Measurements from ENCODE around the gene PGA3. TPM values are rescaled to one million over a fixed set of nuclear protein-coding genes. Genes with fewer than 3 reads are reported as not detected.
"Not testable (repeated sequence)": the region's sequence is repeated elsewhere in the genome, so short reads cannot be mapped to it uniquely, and the experiment has no call there.

The PGA3 gene
- total and polyA plus RNA-seq, 7 donors = 0.06 to 25.2 (median 2.5) TPM; not detected in 2

- H3K36me3 ChIP-seq; intact Hi-C loops (cut with DNase I); DNase-seq; H3K27me3 ChIP-seq; H3K9me3 ChIP-seq; H3K4me1 ChIP-seq; H3K4me3 ChIP-seq; H3K27ac ChIP-seq: not testable (repeated sequence)
- WGBS, 2 donors = no CpG with 5 or more reads among the region's 3 CpGs
These were observed 10.5 kb downstream of the PGA3 start for GRCh38 chr11:61213711-61214324.

- intact Hi-C loops (cut with DNase I); DNase-seq; H3K4me3 ChIP-seq; H3K4me1 ChIP-seq; H3K36me3 ChIP-seq; H3K27me3 ChIP-seq; H3K9me3 ChIP-seq; H3K27ac ChIP-seq: not testable (repeated sequence)
- WGBS, 2 donors = no CpG with 5 or more reads among the region's 4 CpGs
These were observed 15.0 kb downstream of the PGA3 start for GRCh38 chr11:61218306-61218705.

- DNase-seq; intact Hi-C loops (cut with DNase I); H3K27ac ChIP-seq; H3K4me3 ChIP-seq; H3K9me3 ChIP-seq; H3K36me3 ChIP-seq; H3K27me3 ChIP-seq; H3K4me1 ChIP-seq: not testable (repeated sequence)
- WGBS, 2 donors = 86 to 90% methylated on average over 5 of the region's 5 CpGs
These were observed 15.7 kb downstream of the PGA3 start for GRCh38 chr11:61219016-61219415.

GRCh38 chr11:61222047-61222446 lies 18.7 kb downstream of the PGA3 start, which contains the start of gene PGA4:
TSS of gene PGA4 (plus strand) at chr11:61222347. CDS start at chr11:61222401, 54 bp downstream.
- H3K4me3 ChIP-seq; H3K27me3 ChIP-seq; H3K9me3 ChIP-seq; H3K4me1 ChIP-seq; DNase-seq; intact Hi-C loops (cut with DNase I); H3K36me3 ChIP-seq; H3K27ac ChIP-seq: not testable (repeated sequence)
- WGBS, 2 donors = no CpG with 5 or more reads among the region's 8 CpGs

- H3K4me3 ChIP-seq; intact Hi-C loops (cut with DNase I); DNase-seq; H3K4me1 ChIP-seq; H3K9me3 ChIP-seq; H3K36me3 ChIP-seq; H3K27me3 ChIP-seq; H3K27ac ChIP-seq: not testable (repeated sequence)
- no CpG with 5 or more reads among the region's 5 CpGs for WGBS, 2 donors
These were observed 19.4 kb downstream of the PGA3 start for GRCh38 chr11:61222692-61223091.

GRCh38 chr11:61226457-61227137 lies 23.3 kb downstream of the PGA3 start:
- DNase-seq; H3K4me1 ChIP-seq; intact Hi-C loops (cut with DNase I); H3K4me3 ChIP-seq; H3K9me3 ChIP-seq; H3K27ac ChIP-seq; H3K36me3 ChIP-seq; H3K27me3 ChIP-seq: not testable (repeated sequence)
- WGBS, 2 donors = no CpG with 5 or more reads among the region's 10 CpGs

GRCh38 chr11:61229458-61229857 lies 26.1 kb downstream of the PGA3 start:
- H3K4me3 ChIP-seq; H3K4me1 ChIP-seq; H3K27ac ChIP-seq; H3K9me3 ChIP-seq; H3K27me3 ChIP-seq; DNase-seq; H3K36me3 ChIP-seq; intact Hi-C loops (cut with DNase I): not testable (repeated sequence)
- no CpG with 5 or more reads among the region's 6 CpGs for WGBS, 2 donors

GRCh38 chr11:61231033-61231432 lies 27.7 kb downstream of the PGA3 start:
- H3K9me3 ChIP-seq; H3K4me1 ChIP-seq; DNase-seq; H3K4me3 ChIP-seq; H3K27ac ChIP-seq; H3K27me3 ChIP-seq; H3K36me3 ChIP-seq; intact Hi-C loops (cut with DNase I): not testable (repeated sequence)
- WGBS, 2 donors = no CpG with 5 or more reads among the region's 15 CpGs

- H3K27ac ChIP-seq; H3K4me3 ChIP-seq; H3K9me3 ChIP-seq; H3K4me1 ChIP-seq; H3K27me3 ChIP-seq; DNase-seq; H3K36me3 ChIP-seq; intact Hi-C loops (cut with DNase I): not testable (repeated sequence)
- 60% methylated on average over 1 of the region's 5 CpGs; no CpG with 5 or more reads in 1 of the 2 donors for WGBS, 2 donors
These were observed 28.3 kb downstream of the PGA3 start for GRCh38 chr11:61231585-61231984.

GRCh38 chr11:61232548-61233145 lies 29.3 kb downstream of the PGA3 start:
- H3K36me3 ChIP-seq; H3K4me1 ChIP-seq; H3K9me3 ChIP-seq; H3K27me3 ChIP-seq; intact Hi-C loops (cut with DNase I); H3K4me3 ChIP-seq; DNase-seq; H3K27ac ChIP-seq: not testable (repeated sequence)
- WGBS, 2 donors = no CpG with 5 or more reads among the region's 3 CpGs

- intact Hi-C loops (cut with DNase I); H3K9me3 ChIP-seq; H3K27me3 ChIP-seq; H3K4me1 ChIP-seq; H3K36me3 ChIP-seq; H3K4me3 ChIP-seq; DNase-seq; H3K27ac ChIP-seq: not testable (repeated sequence)
- no CpG with 5 or more reads among the region's 4 CpGs for WGBS, 2 donors
These were observed 33.8 kb downstream of the PGA3 start for GRCh38 chr11:61237130-61237529.

GRCh38 chr11:61240288-61240687 lies 37.0 kb downstream of the PGA3 start:
- H3K4me1 ChIP-seq; H3K4me3 ChIP-seq; intact Hi-C loops (cut with DNase I); H3K27ac ChIP-seq; H3K9me3 ChIP-seq; H3K27me3 ChIP-seq; DNase-seq; H3K36me3 ChIP-seq: not testable (repeated sequence)
- WGBS, 2 donors = 64 to 66% methylated on average over 8 of the region's 8 CpGs

GRCh38 chr11:61240875-61241274 lies 37.6 kb downstream of the PGA3 start, which contains the start of gene PGA5:
TSS of gene PGA5 (plus strand) at chr11:61241175. CDS start at chr11:61241227, 52 bp downstream.
- H3K4me3 ChIP-seq; H3K9me3 ChIP-seq; intact Hi-C loops (cut with DNase I); H3K27me3 ChIP-seq; H3K27ac ChIP-seq; DNase-seq; H3K4me1 ChIP-seq; H3K36me3 ChIP-seq: not testable (repeated sequence)
- WGBS, 2 donors = no CpG with 5 or more reads among the region's 8 CpGs
